ENCODE data around the gene S100B.

S100B gene

GRCh38 chr21:46585191-46585953 is 19.5 kb downstream of the S100B start:
- TF ChIP-seq CEBPB (IDR thresholded peaks at IDR 0.05) (no peak), EP300 (IDR thresholded peaks at IDR 0.05; ENCODE audit: borderline replicate concordance) (no peak), FOXM1 (IDR thresholded peaks at IDR 0.05; ENCODE audit: borderline replicate concordance, low read depth) (no peak), NFIC (IDR thresholded peaks at IDR 0.05) (peak; percentile 33; the same call in 1 of the 2 replicates), YY1 (IDR thresholded peaks at IDR 0.05; ENCODE audit: low read depth) (no peak), TAF1 (IDR thresholded peaks at IDR 0.05; ENCODE audit: low read depth) (no peak), ZBTB7A (IDR thresholded peaks at IDR 0.05; ENCODE audit: low read depth) (no peak), TCF12 (IDR thresholded peaks at IDR 0.05; ENCODE audit: low read depth) (no peak), EGR1 (IDR thresholded peaks at IDR 0.05) (no peak)

DNA sequence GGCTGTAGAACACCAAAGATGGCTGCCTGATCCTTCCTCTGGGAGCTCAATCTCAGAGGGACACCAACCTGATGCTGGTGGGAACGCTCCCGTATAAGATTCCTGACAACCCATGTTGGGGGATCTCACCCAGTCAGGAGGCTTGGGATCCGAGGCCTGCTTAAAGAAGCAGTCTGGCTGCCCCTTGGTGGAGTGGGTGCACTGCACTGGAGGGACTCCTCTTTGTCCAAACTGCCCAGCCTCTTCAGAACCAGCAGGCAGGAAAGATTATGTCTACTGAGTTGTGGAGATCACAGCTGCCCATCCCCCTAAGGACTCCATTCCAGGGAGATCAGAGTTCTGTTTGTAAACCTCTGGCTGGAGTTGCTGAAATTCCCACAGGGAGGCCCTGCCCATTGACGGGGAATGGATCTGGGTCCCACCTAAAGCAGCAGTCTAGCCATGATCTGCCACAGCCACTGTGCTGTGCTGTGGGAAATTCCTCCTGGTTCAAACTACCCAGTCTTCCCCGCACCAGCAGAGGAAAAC is 23.0 kb downstream of the S100B start:
- no peak for TF ChIP-seq EGR1 (IDR thresholded peaks at IDR 0.05)
- no peak for TF ChIP-seq EP300 (IDR thresholded peaks at IDR 0.05; ENCODE audit: borderline replicate concordance)
- no peak for TF ChIP-seq TEAD4 (IDR thresholded peaks at IDR 0.05)
- TF ChIP-seq NFIC (IDR thresholded peaks at IDR 0.05): no peak
- TF ChIP-seq CEBPB (IDR thresholded peaks at IDR 0.05): no peak
- no peak for TF ChIP-seq ZBTB7A (IDR thresholded peaks at IDR 0.05; ENCODE audit: low read depth)
- no peak for TF ChIP-seq TCF12 (IDR thresholded peaks at IDR 0.05; ENCODE audit: low read depth)
- TF ChIP-seq REST (IDR thresholded peaks at IDR 0.05; ENCODE audit: low read depth): no peak
- TF ChIP-seq FOXM1 (IDR thresholded peaks at IDR 0.05; ENCODE audit: borderline replicate concordance, low read depth): no peak

DNA sequence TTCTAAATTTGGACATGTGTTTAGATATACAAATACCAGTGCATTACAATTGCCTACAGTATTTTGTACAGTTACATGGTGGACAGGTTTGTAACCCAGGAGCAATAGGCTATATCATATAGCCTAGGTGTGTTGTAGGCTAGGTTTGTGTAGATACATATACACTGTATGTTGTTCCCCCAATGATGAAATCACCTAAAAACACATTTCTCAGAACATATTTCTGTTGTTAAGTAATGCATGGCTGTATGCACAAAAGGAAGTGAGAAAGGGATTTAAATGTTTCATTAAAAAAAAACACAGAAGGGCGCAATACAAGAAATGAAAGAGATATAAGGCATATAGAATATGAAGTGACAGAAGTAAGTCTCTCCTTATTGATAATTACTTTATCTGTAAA is 32.0 kb downstream of the S100B start:
- TF ChIP-seq ZBTB7A (IDR thresholded peaks at IDR 0.05; ENCODE audit: low read depth): no peak
- TF ChIP-seq CEBPB (IDR thresholded peaks at IDR 0.05): no peak
- TF ChIP-seq TAF1 (IDR thresholded peaks at IDR 0.05; ENCODE audit: low read depth): no peak
- no peak for TF ChIP-seq YY1 (IDR thresholded peaks at IDR 0.05; ENCODE audit: low read depth)
- TF ChIP-seq REST (IDR thresholded peaks at IDR 0.05; ENCODE audit: low read depth): no peak
- no peak for TF ChIP-seq EP300 (IDR thresholded peaks at IDR 0.05; ENCODE audit: borderline replicate concordance)
- TF ChIP-seq, protein P1, sequence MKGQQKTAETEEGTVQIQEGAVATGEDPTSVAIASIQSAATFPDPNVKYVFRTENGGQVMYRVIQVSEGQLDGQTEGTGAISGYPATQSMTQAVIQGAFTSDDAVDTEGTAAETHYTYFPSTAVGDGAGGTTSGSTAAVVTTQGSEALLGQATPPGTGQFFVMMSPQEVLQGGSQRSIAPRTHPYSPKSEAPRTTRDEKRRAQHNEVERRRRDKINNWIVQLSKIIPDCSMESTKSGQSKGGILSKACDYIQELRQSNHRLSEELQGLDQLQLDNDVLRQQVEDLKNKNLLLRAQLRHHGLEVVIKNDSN (IDR thresholded peaks at IDR 0.05): no peak
- no peak for TF ChIP-seq RAD21 (IDR thresholded peaks at IDR 0.05; ENCODE audit: low read depth)
- no peak for TF ChIP-seq CREB1 (IDR thresholded peaks at IDR 0.05; ENCODE audit: low read depth)
- TF ChIP-seq TCF12 (IDR thresholded peaks at IDR 0.05; ENCODE audit: low read depth): no peak

- TF ChIP-seq ZBTB7A (IDR thresholded peaks at IDR 0.05; ENCODE audit: low read depth) (no peak), FOXM1 (IDR thresholded peaks at IDR 0.05; ENCODE audit: borderline replicate concordance, low read depth) (no peak), NFIC (IDR thresholded peaks at IDR 0.05) (no peak), REST (IDR thresholded peaks at IDR 0.05; ENCODE audit: low read depth) (no peak)
Observed at GRCh38 chr21:46570631-46571030, 34.3 kb downstream of the S100B start.

- TF ChIP-seq NFIC (IDR thresholded peaks at IDR 0.05) (no peak), TCF12 (IDR thresholded peaks at IDR 0.05; ENCODE audit: low read depth) (no peak), YY1 (IDR thresholded peaks at IDR 0.05; ENCODE audit: low read depth) (no peak), ZBTB7A (IDR thresholded peaks at IDR 0.05; ENCODE audit: low read depth) (no peak), CREB1 (IDR thresholded peaks at IDR 0.05; ENCODE audit: low read depth) (no peak), REST (IDR thresholded peaks at IDR 0.05; ENCODE audit: low read depth) (no peak), TEAD4 (IDR thresholded peaks at IDR 0.05) (no peak), FOXM1 (IDR thresholded peaks at IDR 0.05; ENCODE audit: borderline replicate concordance, low read depth) (no peak), EGR1 (IDR thresholded peaks at IDR 0.05) (no peak), TAF1 (IDR thresholded peaks at IDR 0.05; ENCODE audit: low read depth) (no peak)
- TF ChIP-seq, protein P1 (IDR thresholded peaks at IDR 0.05): no peak
Observed at GRCh38 chr21:46570119-46570518, 34.8 kb downstream of the S100B start.
